ENCODE results near the gene THSD4.

DNA sequence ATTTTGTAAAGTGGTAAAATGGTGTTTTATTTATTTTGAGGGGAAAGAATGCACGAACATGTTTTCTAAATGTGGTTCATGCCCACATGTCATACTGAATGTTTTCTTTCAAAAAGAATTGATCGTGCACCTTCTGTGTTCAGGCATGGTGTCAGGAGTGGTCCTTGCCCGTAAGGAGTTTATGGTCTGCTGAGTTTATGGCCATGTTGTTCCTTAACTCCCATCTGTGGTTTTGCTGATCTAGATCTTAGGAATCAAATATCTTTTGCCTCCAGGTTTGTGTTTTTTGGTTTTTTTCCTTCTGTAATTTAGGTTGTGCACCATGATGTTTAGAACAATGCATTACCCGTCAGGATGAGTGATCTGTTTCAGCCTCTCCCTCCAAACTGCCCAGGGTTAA lies 390.7 kb downstream of the THSD4 start:
- TF ChIP-seq, protein P1, sequence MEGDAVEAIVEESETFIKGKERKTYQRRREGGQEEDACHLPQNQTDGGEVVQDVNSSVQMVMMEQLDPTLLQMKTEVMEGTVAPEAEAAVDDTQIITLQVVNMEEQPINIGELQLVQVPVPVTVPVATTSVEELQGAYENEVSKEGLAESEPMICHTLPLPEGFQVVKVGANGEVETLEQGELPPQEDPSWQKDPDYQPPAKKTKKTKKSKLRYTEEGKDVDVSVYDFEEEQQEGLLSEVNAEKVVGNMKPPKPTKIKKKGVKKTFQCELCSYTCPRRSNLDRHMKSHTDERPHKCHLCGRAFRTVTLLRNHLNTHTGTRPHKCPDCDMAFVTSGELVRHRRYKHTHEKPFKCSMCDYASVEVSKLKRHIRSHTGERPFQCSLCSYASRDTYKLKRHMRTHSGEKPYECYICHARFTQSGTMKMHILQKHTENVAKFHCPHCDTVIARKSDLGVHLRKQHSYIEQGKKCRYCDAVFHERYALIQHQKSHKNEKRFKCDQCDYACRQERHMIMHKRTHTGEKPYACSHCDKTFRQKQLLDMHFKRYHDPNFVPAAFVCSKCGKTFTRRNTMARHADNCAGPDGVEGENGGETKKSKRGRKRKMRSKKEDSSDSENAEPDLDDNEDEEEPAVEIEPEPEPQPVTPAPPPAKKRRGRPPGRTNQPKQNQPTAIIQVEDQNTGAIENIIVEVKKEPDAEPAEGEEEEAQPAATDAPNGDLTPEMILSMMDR (IDR thresholded peaks at IDR 0.05; ENCODE audit: insufficient read depth, low read length): no peak
- TF ChIP-seq, protein P2, sequence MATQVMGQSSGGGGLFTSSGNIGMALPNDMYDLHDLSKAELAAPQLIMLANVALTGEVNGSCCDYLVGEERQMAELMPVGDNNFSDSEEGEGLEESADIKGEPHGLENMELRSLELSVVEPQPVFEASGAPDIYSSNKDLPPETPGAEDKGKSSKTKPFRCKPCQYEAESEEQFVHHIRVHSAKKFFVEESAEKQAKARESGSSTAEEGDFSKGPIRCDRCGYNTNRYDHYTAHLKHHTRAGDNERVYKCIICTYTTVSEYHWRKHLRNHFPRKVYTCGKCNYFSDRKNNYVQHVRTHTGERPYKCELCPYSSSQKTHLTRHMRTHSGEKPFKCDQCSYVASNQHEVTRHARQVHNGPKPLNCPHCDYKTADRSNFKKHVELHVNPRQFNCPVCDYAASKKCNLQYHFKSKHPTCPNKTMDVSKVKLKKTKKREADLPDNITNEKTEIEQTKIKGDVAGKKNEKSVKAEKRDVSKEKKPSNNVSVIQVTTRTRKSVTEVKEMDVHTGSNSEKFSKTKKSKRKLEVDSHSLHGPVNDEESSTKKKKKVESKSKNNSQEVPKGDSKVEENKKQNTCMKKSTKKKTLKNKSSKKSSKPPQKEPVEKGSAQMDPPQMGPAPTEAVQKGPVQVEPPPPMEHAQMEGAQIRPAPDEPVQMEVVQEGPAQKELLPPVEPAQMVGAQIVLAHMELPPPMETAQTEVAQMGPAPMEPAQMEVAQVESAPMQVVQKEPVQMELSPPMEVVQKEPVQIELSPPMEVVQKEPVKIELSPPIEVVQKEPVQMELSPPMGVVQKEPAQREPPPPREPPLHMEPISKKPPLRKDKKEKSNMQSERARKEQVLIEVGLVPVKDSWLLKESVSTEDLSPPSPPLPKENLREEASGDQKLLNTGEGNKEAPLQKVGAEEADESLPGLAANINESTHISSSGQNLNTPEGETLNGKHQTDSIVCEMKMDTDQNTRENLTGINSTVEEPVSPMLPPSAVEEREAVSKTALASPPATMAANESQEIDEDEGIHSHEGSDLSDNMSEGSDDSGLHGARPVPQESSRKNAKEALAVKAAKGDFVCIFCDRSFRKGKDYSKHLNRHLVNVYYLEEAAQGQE (IDR thresholded peaks at IDR 0.05; ENCODE audit: insufficient replicate concordance, low read depth): no peak
- TF ChIP-seq GABPA (IDR thresholded peaks at IDR 0.05; ENCODE audit: low read depth) (no peak), POLR2AphosphoS5 (IDR thresholded peaks at IDR 0.05; ENCODE audit: low read depth) (no peak)

All from HL-60 (cell line).